ENCODE data around the gene NUDT4B. TPM values are rescaled to one million over a fixed set of nuclear protein-coding genes. Genes with fewer than 3 reads are reported as not detected.

NUDT4B gene
- polyA plus RNA-seq, 3 donors from 2014 or later, result 1.8 to 6.5 (median 4.9) TPM

Other genes starting within 250 kb of the NUDT4B start
- 10 to 100 TPM in 2 of 3 donors, 1 to 10 TPM in 1; 9.9 to 11.1 (median 10.1) TPM for gene NBPF14, start 152.8 kb upstream of the NUDT4B start, polyA plus RNA-seq
- 10 to 100 TPM in 1 of 3 donors, 1 to 10 TPM in 2; 3.2 to 13.4 (median 4.6) TPM for gene PDE4DIP, start 95.7 kb downstream of the NUDT4B start, polyA plus RNA-seq